IPS DF 4.7 (cell line): ENCODE data around the gene IL2.

Experiments used
- DNase-seq: peaks from one replicate; pipeline ENCODE4 v3.0.0-alpha.2; 2013; ENCODE audit warnings: low spot score; ENCODE audit errors: extremely low read depth

IL2 gene

DNA sequence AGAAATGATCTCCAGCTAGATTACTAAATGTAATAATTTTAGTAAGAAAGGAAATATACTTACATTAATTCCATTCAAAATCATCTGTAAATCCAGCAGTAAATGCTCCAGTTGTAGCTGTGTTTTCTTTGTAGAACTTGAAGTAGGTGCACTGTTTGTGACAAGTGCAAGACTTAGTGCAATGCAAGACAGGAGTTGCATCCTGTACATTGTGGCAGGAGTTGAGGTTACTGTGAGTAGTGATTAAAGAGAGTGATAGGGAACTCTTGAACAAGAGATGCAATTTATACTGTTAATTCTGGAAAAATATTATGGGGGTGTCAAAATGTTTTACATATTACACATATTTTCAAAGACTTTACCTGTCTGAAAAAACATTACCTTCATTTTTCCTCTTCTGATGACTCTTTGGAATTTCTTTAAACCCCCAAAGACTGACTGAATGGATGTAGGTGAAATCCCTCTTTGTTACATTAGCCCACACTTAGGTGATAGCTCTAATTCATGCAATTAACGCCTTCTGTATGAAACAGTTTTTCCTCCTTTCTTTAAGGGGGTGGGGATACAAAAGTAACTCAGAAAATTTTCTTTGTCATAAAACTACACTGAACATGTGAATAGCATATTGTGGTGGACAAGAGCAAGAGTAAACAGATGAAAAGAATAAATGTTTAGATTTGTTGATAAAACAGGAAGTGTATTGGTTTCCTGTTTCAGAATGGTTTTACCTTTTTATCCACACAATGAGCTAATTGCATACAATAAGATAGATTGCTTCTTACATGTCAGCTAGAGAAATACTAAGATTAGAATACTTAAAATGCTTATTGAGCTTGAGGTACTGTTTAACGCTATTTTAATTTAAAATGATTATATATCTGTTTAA lies at the start of gene IL2:
Gene IL2 (minus strand): TSS at position 495 of the 886 bp plus-strand sequence. CDS start 285 bp downstream, at position 210.
- DNase-seq, result no peak

DNA sequence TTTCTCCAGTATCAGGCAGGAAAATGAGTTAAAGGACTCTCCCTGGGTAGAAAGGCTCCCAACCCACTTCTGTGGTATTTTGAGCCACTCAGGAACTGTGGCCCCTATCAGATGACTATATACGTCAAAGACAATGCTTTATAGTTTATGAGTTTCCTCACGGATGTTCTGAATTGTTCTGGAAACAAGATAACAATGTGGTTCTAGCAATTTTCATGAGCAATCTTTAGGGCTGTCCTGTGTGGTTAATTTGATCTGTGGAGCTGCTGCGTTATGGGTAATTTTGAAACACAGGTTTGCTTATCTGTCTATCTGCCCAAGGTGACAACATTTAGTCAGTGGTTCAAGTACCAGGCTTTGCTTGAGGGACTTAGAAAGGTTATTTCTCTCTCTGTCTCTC lies 46.7 kb upstream of the IL2 start:
- DNase-seq, result no peak

DNA sequence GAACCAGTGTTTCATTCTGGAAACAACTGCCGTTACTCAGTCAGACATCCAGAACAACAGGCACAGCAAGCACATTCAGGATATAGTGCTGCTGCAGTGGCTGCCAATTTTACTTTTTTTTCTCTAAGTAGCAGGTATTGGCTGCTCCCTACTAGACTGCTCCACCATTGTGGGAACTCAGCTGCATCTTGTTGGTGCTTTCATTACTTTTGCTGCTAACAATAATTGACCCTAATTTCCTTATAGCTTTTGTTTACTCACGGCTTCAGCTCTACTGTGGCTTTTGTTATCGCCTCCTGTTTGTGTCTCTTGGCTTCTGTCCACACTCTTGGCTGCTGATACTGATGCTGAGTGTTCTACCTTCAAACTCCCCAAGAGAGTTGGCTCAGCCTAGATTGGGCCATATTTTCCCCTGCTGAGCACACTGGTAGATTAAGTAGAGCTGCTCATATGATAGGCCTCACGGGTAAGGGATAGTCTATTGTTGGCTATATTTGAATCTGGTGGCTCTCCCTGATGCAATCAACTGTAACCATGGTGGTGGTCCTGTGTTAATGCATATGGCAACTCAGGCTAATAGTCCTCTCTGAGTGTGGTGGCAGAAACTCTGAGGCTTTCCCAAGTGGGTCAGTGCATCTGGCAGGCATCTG lies 44.5 kb upstream of the IL2 start:
- no peak for DNase-seq

DNA sequence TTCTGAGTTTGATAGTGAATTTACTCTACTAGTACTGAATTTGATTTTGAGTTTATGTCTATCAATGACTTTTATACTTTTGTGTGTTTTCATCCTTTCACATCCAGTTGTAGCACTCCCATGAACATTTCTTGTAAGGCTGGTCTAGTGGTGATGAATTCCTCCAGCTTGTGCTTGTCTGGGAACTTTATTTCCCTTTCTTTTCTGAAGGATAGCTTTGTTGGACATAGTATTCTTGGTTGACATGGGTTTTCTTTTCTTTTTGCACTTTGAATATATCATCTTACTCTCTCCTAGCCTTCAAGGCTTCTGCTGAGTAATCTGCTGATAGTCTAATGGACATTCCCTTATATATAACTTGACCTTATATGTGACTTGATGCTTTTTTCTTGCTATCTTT lies 32.5 kb upstream of the IL2 start:
- DNase-seq, result no peak

DNA sequence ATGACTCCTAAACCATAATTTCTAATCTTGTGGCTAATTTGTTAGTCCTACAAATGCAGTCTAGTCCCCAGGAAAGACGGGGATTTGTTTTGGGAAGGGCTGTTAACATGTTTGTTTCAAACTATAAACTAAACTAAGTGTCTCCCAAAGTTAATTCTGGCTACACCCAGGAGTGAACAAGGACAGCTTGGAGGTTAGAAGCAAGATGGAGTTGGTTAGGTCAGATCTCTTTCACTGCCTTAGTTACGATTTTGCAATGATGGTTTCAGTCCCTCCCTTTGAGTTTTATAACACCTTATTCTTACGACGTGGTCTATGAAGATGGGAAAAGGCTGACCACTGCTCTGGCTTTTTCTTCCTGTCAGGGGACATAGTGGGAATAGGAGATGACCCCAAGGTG lies 27.0 kb upstream of the IL2 start:
- DNase-seq, result no peak

DNA sequence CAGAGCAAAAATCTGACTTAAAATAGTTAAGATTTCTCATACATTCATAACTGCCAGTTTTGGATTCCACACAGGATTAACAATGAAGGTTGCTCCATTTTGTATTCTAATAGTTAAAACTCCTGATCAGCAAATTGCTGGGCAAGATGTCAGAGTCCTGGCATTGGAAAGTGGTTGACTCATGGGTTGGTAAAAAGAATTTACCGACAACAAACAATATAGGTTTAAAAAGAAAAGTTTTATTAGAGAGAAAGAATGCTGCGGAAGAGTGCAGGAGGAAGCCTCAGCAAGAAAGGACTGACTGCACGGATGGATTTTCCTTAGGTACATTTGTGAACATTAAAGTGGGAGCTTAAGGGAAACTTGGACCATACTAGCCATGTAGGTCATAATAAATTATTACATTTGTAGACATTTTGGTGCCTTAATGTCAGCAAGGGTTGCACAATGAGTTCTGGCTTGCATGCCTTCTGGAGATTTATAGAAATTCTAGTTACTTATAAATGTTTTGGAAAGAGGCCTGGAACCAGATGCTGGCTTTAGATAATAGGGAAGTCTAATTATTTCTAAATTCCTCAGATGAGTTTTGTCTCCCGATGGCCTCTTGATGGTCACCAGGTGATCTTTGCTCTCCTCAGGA lies 25.4 kb upstream of the IL2 start:
- no peak for DNase-seq

DNA sequence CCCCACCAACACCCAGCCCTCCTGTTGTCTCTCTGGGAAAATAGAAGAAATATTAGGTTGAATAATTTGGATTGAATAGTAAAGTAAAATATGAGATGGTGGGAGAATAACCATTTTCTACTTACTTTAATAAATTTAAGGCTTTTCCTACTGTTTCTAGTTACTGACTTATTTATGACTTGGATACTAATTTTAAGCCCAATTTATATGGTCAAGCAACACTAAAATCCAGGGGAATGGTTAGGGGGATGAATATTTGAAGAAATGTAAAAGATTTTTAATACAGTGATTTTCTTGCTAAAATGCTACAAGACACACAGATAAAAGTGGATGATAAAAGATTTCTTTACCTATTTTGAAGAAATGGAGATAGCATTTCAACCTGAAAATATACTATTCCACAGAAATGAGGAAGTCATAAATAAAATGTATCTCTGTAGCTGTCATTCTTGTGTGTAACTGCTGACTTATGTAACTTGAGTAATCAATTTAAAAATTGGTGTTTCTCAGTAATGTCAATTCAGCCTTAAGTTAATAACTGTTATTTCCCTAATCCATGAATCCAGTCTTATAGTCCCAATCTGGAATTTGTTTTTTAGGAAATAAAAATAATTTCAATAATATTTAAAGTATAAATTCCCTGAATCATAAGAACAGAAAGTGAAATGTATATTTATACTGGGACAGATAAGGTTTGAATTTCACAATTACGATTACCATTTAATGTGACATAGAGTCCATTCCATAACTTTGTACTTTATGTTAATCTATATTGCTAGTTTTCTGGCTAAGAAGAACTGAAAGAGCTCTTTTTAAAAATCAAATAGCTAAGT lies 24.3 kb upstream of the IL2 start:
- no peak for DNase-seq

DNA sequence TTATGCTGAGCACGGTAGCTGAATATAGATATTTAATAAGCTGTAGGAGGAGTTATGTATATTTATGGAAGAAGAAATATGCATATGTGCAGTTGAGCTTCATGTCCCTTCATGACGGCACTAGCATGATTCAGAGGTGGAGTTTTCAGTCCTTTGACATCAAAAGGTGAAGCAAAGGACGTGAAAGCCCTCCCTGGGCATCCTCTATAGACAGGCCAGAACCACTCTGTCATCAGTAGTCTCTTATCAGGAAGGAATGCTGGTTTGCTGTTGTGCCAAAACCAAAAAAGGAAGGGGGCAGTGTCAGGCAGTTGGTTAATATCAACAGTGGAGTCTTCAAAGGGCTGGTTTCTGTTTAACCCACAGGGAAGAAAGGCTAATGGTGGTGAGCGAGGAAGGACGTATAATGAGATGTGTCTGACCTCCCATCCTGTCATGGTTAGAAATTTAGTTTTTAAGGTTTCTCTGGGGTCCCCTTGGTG lies 23.5 kb upstream of the IL2 start:
- no peak for DNase-seq

DNA sequence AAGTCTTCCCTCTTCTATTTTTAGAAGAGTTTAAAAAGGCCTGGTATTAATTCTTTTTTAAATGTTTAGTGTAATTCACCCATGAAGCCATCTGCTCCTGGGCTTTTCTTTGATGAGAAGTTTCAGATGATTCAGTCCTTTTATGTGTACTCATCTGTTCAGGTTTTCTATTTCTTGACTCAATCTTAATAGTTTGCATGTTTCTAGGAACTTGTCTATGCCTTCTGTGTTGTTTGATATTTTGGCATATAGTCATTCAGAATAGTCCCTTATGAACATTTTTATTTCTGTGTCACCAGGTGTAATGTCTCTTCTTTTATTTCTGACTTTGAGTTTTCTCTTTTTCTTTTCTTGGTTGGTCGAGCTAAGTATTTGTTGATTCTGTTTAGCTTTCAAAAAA lies 20.2 kb upstream of the IL2 start:
- no peak for DNase-seq

DNA sequence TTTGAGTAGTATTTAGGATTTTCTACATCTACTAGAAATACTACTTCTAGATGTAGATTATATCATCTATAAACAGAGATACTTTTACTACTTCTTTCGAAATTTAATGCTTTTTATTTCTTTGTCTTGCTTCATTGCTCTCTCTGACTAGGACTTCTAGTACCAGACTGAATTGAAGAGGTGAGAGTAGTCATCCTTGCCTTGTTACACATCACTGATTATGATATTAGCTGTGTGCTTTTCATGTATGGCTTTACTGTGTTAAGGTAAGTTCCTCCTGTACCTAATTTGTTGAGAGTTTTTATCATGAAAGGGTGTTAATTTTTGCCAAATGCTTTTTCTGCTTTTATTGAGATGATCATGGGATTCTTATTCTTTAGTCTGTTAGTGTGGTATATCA lies 19.6 kb upstream of the IL2 start:
- no peak for DNase-seq

DNA sequence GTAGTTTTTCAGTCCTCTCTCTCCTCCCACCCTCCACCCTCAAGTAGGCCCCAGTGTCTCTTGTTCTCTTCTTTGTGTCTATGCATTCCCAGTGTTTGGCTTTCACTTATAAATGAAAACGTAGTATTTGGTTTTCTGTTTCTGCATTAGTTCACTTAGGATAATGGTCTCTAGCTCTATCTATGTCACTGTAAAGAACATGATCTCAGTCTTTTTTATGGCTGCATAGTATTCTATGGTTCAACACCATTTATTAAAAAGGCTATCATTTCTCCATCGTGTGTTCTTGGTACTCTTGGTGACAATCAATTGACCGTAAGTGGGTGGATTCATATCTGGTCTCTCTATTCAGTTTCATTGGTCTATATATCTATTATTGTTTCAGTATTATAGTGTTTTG lies 18.7 kb upstream of the IL2 start:
- no peak for DNase-seq

DNA sequence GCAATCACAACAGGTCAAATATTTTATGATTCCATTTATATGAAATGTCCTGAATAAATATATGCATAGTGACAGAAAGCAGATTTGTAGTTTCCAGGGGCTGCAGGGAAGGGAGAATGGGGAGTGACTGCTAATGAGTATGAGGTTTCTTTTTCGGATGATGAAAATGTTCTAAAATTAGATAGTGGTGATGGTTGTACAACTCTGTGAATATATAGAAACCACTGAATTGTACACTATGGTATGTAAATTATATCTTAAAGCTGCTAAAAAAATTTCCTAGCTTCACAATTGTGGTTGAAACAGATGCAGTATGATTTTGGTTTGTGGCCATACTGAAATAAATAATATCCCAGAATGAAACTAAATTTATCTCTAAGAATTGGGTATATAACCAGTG lies 12.9 kb upstream of the IL2 start:
- DNase-seq, result no peak

DNA sequence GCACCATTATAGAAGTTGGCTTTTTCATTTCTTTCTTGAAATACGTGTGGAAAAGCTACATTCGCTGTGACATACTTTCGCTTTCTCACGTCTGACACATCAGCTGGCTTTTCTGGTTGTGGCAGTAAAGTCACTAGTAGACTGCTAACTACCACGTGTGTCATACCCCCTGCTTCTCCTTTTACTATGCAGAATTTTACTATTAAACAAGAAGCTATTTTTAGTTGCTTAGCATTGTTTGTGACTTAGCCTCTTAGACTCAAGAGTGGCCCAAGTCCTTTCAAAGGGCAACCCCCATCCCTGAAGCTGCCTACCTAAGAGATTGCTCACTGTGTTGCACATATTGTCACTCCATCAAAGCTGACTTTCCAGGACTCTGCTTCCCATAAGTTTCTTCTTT lies 2.1 kb upstream of the IL2 start:
- no peak for DNase-seq

DNA sequence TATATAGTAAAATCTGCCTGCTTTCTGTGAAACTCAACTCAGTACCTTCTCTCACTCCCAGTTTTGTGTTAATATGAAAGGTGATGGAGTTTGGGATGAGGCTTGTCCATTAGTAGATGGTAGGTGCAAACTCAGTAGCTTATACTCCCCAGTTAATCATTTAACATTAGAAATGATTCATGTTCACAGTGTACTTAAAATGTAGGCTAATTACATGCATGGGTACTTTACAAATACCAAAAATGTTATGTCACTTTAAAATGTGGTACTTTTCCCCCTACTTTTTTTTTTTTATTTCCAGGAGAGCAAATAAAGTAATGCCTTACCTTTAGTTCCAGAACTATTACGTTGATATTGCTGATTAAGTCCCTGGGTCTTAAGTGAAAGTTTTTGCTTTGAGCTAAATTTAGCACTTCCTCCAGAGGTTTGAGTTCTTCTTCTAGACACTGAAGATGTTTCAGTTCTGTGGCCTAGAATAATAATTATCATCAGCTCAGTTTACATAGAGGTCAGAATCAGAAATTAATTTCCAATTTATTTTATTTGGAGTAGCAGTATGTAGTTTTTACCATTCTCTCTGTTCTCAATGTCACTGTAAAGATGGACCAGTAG lies 3.0 kb downstream of the IL2 start:
- no peak for DNase-seq

DNA sequence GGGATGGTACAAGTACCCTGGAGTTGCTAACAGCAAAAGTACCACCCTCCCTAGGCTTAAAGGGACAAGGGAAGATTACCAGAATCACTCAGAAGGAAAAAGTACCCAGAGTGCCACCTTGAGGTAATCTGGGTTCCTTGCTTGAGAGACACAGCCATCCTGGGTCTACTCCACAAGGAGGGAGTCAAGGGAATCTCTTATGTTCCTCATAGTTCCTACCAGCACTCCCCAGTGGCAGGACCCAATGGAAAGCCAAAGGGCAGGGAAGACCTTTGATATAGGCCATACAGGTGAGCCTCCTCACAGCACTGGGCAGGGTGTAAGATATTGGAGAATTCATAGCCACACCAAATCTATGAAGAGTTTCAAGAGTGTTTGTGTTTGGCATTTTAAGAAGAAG lies 5.7 kb downstream of the IL2 start:
- peak; percentile 60 for DNase-seq

DNA sequence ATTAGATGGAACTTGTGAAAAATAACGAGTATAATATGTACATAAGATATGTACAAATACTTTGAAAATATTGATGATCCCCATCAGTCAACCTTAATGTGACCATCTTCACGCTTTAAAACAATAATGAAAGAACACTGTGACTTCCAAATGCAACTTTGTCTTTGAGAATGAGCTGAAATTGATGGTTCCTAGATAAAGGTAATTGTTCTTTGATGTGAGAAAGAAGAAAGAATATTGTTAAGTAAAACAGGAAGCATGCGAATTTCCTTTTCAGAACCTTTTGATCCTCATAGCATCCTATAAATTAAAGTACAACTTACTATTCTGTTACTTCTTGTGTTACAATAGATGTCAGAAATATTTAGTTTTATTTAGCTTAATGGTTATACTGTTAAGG lies 22.2 kb downstream of the IL2 start:
- DNase-seq, result no peak

DNA sequence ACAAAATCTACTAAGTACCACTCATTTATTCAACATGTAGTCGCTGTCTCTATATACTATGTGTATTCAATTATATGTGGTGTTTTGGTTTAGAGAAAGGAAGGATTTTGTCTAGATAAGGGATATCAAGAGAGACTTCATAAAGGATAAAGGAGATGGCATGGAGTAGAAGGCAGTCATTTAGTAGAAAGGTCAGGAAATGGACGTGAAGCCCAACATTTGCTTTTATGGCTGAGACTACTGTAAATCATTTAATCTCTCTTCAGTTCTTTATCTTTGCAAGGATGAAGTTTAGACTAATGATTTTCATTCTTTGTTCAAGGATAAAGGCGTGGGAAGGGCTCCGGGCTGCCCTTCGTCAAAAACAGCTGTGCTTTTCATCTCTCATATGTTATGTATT lies 25.2 kb downstream of the IL2 start:
- DNase-seq, result no peak

DNA sequence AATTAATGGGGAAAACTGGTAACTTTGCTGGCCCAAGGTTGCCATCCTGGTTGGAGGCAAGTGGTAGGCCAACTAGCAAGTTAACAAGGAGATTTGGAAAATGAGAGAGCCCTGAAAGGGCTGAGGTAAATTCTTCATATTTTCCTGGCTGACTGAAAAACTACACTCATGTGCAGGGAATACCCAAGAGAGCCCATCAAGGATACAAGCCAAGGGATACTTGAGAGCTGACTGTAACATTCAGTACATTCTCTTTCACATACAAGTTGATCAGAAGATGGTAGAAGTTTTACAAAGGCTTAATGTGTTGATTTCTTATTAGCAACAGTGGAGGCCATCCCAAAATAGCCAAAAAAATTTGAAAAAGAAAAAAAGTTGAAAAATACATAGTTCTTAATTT lies 33.3 kb downstream of the IL2 start:
- no peak for DNase-seq

DNA sequence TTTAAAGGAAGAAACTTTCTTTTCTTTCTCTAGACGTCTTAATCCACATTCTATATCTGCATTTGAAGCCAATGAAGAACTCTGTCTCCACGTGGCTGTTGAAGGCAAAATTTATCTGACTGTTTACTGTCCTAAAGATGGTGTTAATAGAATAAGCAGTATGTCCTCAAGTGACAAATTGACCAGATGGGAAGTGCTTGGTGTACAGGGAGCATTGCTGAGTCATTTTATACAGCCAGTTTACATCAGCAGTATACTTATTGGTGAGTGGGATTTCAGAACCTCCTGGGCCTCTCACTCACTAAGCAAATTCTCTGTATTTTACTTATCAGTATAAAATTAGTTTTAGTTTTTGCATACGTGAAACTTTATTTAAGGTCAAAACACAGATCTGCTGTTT lies 44.0 kb downstream of the IL2 start:
- DNase-seq, result no peak

DNA sequence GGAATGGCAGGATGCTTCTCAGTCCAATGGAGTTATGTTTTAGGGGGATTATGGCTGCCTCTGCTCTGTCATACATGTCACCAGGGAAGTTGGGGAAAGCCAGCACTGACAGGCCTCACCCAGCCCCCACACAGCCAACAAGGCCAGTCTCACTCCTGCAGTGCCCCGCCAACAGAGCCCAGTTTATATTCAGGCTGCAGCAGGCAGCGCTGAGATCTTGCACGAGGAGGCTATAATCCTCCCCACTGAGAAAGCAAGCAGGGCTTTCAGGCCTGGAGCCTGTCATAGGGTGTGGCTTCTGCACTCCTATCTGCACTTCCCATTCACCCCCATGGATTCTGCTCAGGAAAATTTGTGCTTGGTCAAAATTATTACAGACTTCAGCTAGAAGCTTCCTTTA lies 52.7 kb downstream of the IL2 start:
- DNase-seq, result no peak
